Activated CD8-positive, alpha-beta T cell treated with anti-CD3 and anti-CD28 coated beads for 36 hours (primary cell): ENCODE measurements around the gene IFT122. TPM values are rescaled to one million over a fixed set of nuclear protein-coding genes. Genes with fewer than 3 reads are reported as not detected.
"Not testable (repeated sequence)": the region's sequence is repeated elsewhere in the genome, so short reads cannot be mapped to it uniquely, and the experiment has no call there.

Experiments
- ATAC-seq: fragments of 200-7000 bp; cut with Tn5 transposase; one replicate; pipeline ENCODE4 v1.10.0; 2021; ENCODE audit warnings: mild to moderate bottlenecking, moderate library complexity
- CTCF ChIA-PET: fragments of 350-600 bp; sonication (Branson Sonifier 250); formaldehyde crosslinking; loops from one replicate; lab custom pipeline; 2021; ENCODE audit warnings: antibody characterized with exemption; lab: Charles Lee
- POLR2A ChIA-PET: fragments of 350-600 bp; sonication (Branson Sonifier 250); formaldehyde crosslinking; loops from one replicate; lab custom pipeline; 2021; ENCODE audit warnings: antibody characterized with exemption; lab: Charles Lee
- DNase-seq: peaks from one replicate; pipeline ENCODE4 v3.0.0-alpha.2; 2020
- H3K27ac Mint-ChIP-seq: one replicate; pipeline ENCODE4 v1.8.0; 2021; ENCODE audit warnings: mild to moderate bottlenecking, mixed read lengths
- H3K27me3 Mint-ChIP-seq: one replicate; pipeline ENCODE4 v1.8.0; 2021; ENCODE audit warnings: mixed read lengths
- H3K36me3 Mint-ChIP-seq: one replicate; pipeline ENCODE4 v1.8.0; 2021; ENCODE audit warnings: low read depth, mixed read lengths
- H3K4me1 Mint-ChIP-seq: one replicate; pipeline ENCODE4 v1.8.0; 2021; ENCODE audit warnings: low read depth, mixed read lengths
- H3K4me3 Mint-ChIP-seq: one replicate; pipeline ENCODE4 v1.8.0; 2021; ENCODE audit warnings: mild to moderate bottlenecking, moderate library complexity, mixed read lengths
- H3K9me3 Mint-ChIP-seq: one replicate; pipeline ENCODE4 v1.8.0; 2021; ENCODE audit warnings: mixed read lengths
- intact Hi-C: fragments of 100-400 bp; cut with micrococcal nuclease; formaldehyde crosslinking; loops from one replicate; pipeline ENCODE4 v1.10.0; 2022
- total RNA-seq, 2 experiments: library from RNA; stranded (reverse); gene quantifications; one replicate each; pipeline ENCODE4 v1.2.3, GENCODE V29; 2021
- TF ChIP-seq, protein P1 (sequence below): fragments of 200-600 bp; IDR thresholded peaks from one replicate; pipeline ENCODE4 v1.8.0; 2022; ENCODE audit warnings: antibody characterized with exemption, mild to moderate bottlenecking

IFT122 gene
- total RNA-seq, 2 experiments from 2014 or later = 18.9 to 20.4 TPM

DNA sequence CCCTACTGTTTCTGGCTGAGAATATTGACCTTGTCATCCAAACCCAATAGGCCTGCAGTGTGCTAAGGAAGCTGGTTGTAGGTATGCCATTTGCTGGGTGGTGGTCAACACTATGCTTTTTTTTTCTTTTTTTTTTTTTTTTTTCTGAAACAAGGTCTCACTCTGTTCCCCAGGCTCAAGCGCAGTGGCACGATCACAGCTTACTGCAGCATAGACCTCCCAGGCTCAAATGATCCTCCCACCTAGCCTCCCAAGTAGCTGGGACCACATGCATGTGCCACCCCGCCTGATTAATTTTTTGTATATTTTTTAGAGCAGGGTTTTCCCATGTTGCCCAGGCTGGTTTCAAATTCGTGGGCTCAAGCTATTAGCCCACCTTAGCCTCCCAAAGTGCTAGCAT, 52.7 kb downstream of the IFT122 start:
- no peak overlapping the region for H3K4me3 Mint-ChIP-seq
- ATAC-seq (no peak), DNase-seq (no peak)
- H3K9me3 Mint-ChIP-seq = no peaks in the 10 kb centered on the region
- H3K4me1 Mint-ChIP-seq = no peaks in the 10 kb centered on the region
- no peak overlapping the region for H3K27ac Mint-ChIP-seq
- H3K27me3 Mint-ChIP-seq = no peaks in the 10 kb centered on the region
- intact Hi-C loops = loop anchor here (10.0 kb wide), 2 partner anchors 122 to 442 kb away; no protein-coding TSS in a partner anchor
- ChIA-PET POLR2A (interaction anchor here (1.2 kb wide), 1 partner anchor 111 kb away, joined by 3 read pairs; no protein-coding TSS in a partner anchor), CTCF (interaction anchor here (1.7 to 1.8 kb wide), 2 partner anchors 109 to 333 kb away, joined by 6 to 8 read pairs; no protein-coding TSS in a partner anchor)
- TF ChIP-seq, protein P1, sequence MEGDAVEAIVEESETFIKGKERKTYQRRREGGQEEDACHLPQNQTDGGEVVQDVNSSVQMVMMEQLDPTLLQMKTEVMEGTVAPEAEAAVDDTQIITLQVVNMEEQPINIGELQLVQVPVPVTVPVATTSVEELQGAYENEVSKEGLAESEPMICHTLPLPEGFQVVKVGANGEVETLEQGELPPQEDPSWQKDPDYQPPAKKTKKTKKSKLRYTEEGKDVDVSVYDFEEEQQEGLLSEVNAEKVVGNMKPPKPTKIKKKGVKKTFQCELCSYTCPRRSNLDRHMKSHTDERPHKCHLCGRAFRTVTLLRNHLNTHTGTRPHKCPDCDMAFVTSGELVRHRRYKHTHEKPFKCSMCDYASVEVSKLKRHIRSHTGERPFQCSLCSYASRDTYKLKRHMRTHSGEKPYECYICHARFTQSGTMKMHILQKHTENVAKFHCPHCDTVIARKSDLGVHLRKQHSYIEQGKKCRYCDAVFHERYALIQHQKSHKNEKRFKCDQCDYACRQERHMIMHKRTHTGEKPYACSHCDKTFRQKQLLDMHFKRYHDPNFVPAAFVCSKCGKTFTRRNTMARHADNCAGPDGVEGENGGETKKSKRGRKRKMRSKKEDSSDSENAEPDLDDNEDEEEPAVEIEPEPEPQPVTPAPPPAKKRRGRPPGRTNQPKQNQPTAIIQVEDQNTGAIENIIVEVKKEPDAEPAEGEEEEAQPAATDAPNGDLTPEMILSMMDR = no peak
- no peaks in the 10 kb centered on the region for H3K36me3 Mint-ChIP-seq

DNA sequence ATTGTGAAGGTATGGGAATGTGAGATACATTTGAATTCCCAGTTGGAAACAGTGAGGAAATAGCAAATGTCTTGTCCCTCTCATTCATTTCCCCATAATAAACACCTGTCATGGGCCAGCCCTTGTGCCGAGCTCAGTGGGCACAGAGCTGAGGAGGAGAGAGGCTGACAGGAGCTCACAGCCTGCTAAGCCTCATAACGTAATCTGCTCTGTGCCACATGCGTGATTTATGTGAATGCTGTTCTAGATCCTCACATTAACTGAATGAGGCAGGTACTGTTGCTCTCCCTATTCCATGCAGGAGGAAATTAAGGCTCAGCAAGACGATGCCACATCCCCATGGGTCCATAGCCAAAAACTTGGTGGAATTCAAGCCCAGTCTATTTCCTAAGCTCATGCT, 53.2 kb downstream of the IFT122 start:
- TF ChIP-seq, protein P1 = no peak
- H3K36me3 Mint-ChIP-seq = no peaks in the 10 kb centered on the region
- H3K27me3 Mint-ChIP-seq = no peaks in the 10 kb centered on the region
- intact Hi-C loops = loop anchor here (10.0 kb wide), 2 partner anchors 122 to 442 kb away; no protein-coding TSS in a partner anchor
- no peaks in the 10 kb centered on the region for H3K9me3 Mint-ChIP-seq
- H3K27ac Mint-ChIP-seq = no peak overlapping the region
- H3K4me3 Mint-ChIP-seq = no peak overlapping the region
- DNase-seq (no peak), ATAC-seq (no peak)
- no peaks in the 10 kb centered on the region for H3K4me1 Mint-ChIP-seq
- ChIA-PET POLR2A (no interaction called here), CTCF (interaction anchor here (1.7 to 1.8 kb wide), 2 partner anchors 110 to 332 kb away, joined by 6 to 8 read pairs; no protein-coding TSS in a partner anchor)

DNA sequence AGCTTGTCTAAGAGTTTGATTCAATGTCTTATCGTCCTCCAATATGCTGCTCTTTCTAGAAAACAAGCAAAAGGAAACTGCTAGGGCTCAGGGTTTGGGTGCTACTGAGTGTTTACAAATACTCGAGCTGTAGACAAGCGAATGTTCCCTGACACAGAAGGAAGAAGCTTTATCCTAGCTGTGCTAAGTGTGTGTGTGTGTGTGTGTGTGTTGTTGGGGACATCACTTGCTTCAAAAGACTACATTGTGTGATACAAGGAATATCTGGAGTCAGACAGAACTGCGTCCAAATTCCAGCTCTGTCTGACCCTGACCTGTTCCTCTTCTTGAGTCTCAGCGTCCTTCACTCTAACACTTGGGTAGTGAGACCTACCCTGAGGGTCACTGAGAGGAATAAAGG, 54.5 kb downstream of the IFT122 start:
- DNase-seq, H3K9me3 Mint-ChIP-seq, H3K36me3 Mint-ChIP-seq, H3K27ac Mint-ChIP-seq, POLR2A ChIA-PET, H3K4me3 Mint-ChIP-seq, ATAC-seq, H3K27me3 Mint-ChIP-seq, H3K4me1 Mint-ChIP-seq: not testable (repeated sequence)
- intact Hi-C loops = loop anchor here (10.0 kb wide), 2 partner anchors 120 to 440 kb away; no protein-coding TSS in a partner anchor
- CTCF ChIA-PET = interaction anchor here (0.8 kb wide), 1 partner anchor 41 kb away, joined by 3 read pairs; no protein-coding TSS in a partner anchor

DNA sequence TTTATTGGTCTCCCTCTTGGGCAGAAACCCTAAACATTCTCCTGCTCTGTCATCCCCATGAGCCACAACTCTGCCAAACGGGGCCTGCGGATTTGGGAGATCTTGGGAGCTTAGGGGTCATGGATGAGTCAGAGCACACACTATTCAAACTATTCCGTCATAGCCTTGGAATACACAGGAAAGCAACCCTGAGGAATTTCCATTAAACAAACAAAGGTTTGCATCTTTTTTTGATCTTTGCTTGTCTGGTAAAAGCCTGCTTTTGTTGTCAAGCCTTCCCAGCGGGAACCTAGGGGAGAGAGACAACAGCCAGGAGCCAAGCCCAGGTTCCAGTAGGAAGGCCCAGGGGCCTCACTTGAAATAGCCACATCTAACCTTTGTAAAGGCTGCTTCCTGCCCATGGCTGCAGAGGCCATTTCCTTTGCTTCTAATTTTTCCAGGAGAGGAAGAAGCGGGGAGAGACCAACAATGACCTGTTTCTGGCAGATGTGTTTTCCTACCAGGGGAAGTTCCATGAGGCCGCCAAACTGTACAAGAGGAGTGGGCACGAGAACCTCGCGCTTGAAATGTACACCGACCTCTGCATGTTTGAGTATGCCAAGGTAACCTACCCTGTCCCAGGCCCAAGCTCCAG, 55.1 kb downstream of the IFT122 start:
- H3K27ac Mint-ChIP-seq, POLR2A ChIA-PET, H3K27me3 Mint-ChIP-seq, H3K4me1 Mint-ChIP-seq, H3K9me3 Mint-ChIP-seq, ATAC-seq, H3K36me3 Mint-ChIP-seq, H3K4me3 Mint-ChIP-seq, DNase-seq: not testable (repeated sequence)
- CTCF ChIA-PET = interaction anchor here (0.8 kb wide), 1 partner anchor 41 kb away, joined by 3 read pairs; no protein-coding TSS in a partner anchor
- intact Hi-C loops = loop anchor here (10.0 kb wide), 2 partner anchors 120 to 440 kb away; no protein-coding TSS in a partner anchor

DNA sequence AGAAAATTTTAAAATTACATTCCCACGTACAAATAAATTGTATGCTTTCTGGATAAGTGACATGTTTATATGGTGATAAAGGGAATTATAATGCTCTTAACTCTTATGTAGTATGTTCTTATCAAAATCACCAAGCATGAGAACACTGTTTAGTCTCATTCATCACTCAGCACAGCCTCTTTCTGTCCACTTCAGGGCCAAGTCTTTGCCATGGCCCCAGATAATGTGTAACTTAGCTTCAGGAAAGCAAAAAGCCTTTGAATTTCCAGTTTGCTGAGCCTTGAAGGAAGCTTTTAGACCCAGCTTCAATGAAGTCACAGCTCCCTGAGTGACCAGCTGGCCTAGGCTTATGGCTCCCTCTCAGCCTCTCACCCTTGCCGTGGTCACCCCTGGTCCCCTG, 57.9 kb downstream of the IFT122 start:
- H3K4me1 Mint-ChIP-seq, H3K9me3 Mint-ChIP-seq, POLR2A ChIA-PET, DNase-seq, H3K27me3 Mint-ChIP-seq, ATAC-seq, CTCF ChIA-PET, H3K36me3 Mint-ChIP-seq, H3K27ac Mint-ChIP-seq, H3K4me3 Mint-ChIP-seq: not testable (repeated sequence)
- intact Hi-C loops = loop anchor here (10.0 kb wide), 2 partner anchors 117 to 437 kb away; no protein-coding TSS in a partner anchor

DNA sequence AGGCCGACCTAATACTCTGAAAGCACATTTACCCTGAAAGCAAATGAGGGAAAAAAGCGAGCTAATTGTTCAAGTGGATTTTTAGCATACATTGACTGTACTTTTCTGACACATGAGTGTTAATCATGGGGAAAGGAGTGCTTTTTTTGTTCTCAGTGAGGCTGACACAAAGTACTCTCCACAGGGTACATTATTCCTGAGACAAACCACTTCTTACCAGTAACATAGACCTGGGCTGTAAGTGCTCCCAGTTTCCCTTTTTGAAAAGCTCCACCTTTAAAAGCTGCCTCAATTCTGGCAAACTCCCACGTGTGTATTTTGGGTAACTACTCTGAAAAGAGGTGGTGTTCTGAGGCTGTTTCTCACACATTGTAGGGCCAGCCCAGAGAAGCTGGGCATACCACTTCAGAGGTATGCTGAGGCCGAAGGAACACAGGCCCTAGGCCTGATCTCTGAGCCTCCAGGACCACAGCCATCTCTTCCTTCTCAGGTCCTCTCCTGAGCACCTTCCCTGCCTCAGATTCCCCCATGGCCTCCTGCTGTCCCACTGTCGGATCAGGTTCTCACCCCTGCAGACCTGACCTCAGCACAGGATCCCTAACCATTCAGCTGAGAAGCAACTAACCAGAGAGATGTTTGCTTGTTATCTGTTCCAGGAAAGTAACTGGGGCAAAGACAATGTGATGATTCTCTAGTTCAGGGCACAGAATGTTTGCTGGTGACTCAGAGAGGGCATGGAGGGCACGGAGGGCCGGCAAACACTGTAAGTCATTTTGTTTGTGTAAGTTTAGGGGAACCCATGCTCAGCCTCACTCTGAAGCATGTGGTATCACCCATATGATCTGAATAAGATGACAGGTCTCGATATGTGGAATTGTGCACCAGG, 58.8 kb downstream of the IFT122 start:
- H3K4me1 Mint-ChIP-seq, H3K9me3 Mint-ChIP-seq, DNase-seq, CTCF ChIA-PET, POLR2A ChIA-PET, H3K27ac Mint-ChIP-seq, ATAC-seq, H3K27me3 Mint-ChIP-seq, H3K4me3 Mint-ChIP-seq, H3K36me3 Mint-ChIP-seq: not testable (repeated sequence)
- intact Hi-C loops = loop anchor here (10.0 kb wide), 2 partner anchors 116 to 436 kb away; no protein-coding TSS in a partner anchor

DNA sequence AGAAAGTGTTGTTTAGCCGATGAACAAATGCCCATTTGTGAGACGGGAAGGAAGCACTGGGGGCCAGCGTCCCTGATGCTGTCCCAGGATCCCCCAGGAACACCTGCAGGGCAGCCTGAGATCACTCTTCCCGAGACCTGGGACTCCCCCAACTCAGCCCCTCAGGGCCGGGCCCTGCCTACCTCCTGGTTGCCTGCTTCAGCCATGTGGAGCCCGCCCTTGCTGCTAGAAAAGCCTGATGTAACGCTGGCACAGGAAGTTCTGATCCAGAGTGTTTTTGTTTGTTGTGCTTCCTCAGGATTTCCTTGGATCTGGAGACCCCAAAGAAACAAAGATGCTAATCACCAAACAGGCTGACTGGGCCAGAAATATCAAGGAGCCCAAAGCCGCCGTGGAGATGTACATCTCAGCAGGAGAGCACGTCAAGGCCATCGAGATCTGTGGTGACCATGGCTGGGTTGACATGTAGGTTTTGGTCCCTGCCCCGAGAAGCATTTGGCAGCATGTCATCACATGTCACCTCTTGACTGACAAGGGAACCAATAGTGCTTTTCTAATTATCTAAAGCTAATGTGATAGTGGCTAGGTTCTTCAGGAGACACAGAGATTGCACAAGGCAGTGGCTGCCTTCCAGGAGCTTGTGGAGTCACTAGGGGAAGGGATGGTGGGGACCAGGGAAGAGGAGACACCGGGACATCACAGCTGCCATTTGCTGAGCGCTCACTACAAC, 59.7 kb downstream of the IFT122 start:
- CTCF ChIA-PET = interaction anchor here (1.3 kb wide), 1 partner anchor 10 kb away, joined by 3 read pairs; no protein-coding TSS in a partner anchor

More for the DNA sequence above, 59.7 kb downstream of the IFT122 start:
- ATAC-seq, DNase-seq, H3K9me3 Mint-ChIP-seq, H3K27me3 Mint-ChIP-seq, POLR2A ChIA-PET, H3K4me1 Mint-ChIP-seq, H3K36me3 Mint-ChIP-seq, H3K4me3 Mint-ChIP-seq, H3K27ac Mint-ChIP-seq: not testable (repeated sequence)
- intact Hi-C loops = loop anchor here (10.0 kb wide), 2 partner anchors 115 to 435 kb away; no protein-coding TSS in a partner anchor
